Measurements from ENCODE around the gene IGFN1.

DNA sequence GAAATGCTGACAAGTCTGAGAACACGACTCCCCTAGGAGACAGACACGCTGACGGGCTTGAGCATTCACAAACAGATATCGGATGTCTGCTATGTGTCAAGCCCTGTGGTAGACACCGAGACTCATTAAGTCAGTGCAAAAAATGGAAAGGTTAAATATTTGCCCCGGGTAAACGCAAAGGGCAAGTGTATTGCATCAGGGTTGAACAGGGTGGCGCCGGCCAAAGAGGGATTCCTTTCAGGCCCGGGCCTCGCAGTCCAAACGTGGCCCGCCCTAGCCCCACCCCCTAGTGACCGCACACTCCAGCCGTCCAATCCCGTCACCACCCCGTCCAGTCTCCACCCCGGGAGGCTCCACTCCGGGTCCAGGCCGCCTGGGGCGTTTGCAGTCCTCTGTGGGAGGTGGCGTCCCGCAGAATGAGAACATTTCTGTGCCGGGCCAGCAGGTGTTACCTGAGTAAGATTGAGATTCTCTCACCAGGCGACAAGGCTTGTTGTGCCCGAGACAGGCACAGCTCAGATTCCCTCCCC is 20.0 kb upstream of the IGFN1 start:
- TF ChIP-seq, protein P1, sequence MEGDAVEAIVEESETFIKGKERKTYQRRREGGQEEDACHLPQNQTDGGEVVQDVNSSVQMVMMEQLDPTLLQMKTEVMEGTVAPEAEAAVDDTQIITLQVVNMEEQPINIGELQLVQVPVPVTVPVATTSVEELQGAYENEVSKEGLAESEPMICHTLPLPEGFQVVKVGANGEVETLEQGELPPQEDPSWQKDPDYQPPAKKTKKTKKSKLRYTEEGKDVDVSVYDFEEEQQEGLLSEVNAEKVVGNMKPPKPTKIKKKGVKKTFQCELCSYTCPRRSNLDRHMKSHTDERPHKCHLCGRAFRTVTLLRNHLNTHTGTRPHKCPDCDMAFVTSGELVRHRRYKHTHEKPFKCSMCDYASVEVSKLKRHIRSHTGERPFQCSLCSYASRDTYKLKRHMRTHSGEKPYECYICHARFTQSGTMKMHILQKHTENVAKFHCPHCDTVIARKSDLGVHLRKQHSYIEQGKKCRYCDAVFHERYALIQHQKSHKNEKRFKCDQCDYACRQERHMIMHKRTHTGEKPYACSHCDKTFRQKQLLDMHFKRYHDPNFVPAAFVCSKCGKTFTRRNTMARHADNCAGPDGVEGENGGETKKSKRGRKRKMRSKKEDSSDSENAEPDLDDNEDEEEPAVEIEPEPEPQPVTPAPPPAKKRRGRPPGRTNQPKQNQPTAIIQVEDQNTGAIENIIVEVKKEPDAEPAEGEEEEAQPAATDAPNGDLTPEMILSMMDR (IDR thresholded peaks at IDR 0.05; ENCODE audit: insufficient read depth, low read length, poor library complexity, severe bottlenecking) = no peak
- no peak for TF ChIP-seq EZH2phosphoT487 (conservative IDR thresholded peaks at IDR 0.05; ENCODE audit: low read length)
